Uterus (tissue), 2 donors: ENCODE data around the gene VRK2.

Source experiments
- CTCF ChIP-seq, 4 experiments: fragments of 200-600 bp in 2 of 4; fragments of 450-650 bp in 2 of 4; sonication (generic) in 2 of 4; IDR thresholded peaks; one replicate each; pipeline ENCODE4 v1.5.1; 2016 to 2019; ENCODE audit warnings: antibody characterized with exemption in 4 of 4, mild to moderate bottlenecking in 2 of 4, moderate library complexity in 1 of 4
- POLR2A ChIP-seq, 2 donors: fragments of 450-650 bp; IDR thresholded peaks; one replicate each; pipeline ENCODE4 v1.6.1; 2016; ENCODE audit warnings: antibody characterized with exemption in 2 of 2, mild to moderate bottlenecking in 1 of 2, moderate library complexity in 1 of 2

DNA sequence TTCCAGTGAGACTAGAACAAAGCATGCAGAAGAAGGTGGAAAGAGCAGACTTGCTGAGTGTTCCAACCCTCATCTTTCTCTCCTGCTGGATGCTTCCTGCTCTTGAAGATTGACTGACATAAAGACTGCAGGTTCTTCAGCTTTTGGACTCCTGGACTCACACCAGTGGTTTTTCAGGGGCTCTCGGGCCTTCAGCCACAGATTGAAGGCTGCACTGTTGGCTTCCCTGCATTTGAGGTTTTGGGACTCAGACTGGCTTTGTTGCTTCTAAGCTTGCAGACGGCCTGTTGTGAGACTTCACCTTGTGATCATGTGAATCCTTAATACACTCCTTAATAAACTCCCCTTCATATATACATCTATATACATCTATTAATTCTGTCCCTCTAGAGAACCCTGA, 20.4 kb downstream of the VRK2 start:
- TF ChIP-seq CTCF (IDR thresholded peaks at IDR 0.05) (no peak), POLR2A (IDR thresholded peaks at IDR 0.05) (no peak)
